GM19240 (cell line): ENCODE data around the gene SLC45A3.

Experiments
- DNase-seq: peaks from one replicate; pipeline ENCODE4 v3.0.0; 2011; ENCODE audit warnings: low spot score; ENCODE audit not compliant: insufficient read length

Gene SLC45A3

DNA sequence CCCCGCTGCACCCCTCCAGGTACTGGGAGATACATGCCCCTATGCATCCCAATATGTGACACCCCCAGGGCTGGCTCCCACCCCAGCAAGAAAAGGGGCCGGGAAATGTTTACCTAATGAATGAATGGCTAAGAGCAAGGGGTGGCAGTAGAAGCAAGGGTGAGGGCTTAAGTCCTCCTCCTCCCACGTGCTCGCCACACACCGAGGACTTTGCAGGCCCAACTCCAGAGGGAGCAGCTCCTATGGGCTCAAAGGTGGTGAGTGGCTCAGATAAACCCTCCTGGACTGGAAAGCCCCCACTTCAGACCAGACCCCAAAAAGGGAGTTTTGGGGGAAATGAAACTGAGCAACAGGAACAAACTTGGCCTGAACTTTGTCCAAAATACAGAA lies 11.4 kb downstream of the SLC45A3 start:
- no peak for DNase-seq

DNA sequence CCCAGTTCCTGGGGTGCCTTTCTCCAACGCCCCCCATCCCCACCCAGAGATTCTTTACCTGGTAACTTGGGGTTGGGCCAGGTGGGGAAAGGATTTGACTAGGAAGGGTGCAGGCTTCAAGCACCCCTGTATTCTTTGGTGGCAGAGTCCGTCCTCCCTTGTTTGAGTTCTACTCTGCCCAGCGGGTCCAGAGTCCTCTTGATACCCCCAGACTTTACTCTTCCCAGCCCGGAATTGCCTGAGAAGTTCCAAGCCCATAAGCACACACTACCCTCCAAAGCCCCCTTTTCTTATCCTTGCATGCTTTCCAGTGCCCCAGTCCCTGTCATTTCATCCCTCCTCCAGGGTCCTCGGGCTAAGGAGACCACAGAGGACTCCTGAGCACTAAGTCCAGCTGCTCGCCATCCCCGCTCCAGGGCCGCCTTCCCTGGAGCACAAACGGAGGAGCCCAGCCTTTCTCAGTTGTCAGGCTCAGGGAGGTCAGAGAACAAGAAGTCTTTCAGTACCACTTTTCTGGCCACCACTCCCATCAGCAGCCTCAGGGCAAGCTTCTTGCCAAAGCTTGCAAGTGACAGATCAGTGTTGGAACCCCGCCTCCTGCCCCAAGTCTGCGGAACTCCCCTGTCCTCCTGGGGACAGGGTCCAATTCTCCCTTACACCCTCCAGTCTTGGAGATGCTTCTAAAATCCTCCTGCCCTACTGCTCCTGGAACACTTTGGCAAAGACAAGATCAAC lies 12.2 kb downstream of the SLC45A3 start:
- DNase-seq: no peak

DNA sequence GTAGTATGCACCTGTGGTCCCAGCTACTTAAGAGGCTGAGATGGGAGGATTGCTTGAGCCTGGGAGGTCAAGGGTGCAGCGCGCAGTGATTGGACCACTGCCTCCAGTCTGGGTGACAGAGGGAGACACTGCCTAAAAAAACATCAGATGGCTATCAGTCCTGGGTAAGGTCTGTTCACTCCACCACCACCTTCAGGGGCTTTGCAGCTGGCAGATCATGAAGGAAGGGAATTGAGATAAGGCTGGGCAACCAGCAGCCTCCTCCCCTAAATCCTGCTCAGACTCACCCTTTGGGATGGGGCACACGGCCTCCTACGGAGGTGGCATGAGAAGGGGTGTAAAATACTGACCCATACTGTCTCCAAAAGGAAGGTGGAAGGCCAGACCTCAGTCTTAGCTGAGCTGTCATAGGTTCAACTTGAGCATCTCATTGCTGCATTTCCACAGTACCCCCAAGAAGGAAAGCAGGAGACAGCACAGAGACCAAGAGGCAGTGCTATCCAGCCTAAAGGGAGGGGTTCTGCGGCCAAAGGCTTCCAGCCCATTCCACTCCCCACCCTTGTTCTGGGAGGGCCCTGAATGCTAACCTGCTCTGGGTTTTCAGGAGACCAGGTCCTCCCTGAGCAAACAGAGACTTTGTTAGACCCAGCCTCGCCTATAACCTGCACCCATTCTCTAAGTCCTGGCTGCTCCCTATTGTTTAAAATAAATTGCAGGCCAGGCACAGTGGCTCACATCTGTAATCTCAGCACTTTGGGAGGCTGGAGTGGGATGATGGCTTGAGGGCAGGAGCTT lies 13.7 kb downstream of the SLC45A3 start:
- DNase-seq: no peak

DNA sequence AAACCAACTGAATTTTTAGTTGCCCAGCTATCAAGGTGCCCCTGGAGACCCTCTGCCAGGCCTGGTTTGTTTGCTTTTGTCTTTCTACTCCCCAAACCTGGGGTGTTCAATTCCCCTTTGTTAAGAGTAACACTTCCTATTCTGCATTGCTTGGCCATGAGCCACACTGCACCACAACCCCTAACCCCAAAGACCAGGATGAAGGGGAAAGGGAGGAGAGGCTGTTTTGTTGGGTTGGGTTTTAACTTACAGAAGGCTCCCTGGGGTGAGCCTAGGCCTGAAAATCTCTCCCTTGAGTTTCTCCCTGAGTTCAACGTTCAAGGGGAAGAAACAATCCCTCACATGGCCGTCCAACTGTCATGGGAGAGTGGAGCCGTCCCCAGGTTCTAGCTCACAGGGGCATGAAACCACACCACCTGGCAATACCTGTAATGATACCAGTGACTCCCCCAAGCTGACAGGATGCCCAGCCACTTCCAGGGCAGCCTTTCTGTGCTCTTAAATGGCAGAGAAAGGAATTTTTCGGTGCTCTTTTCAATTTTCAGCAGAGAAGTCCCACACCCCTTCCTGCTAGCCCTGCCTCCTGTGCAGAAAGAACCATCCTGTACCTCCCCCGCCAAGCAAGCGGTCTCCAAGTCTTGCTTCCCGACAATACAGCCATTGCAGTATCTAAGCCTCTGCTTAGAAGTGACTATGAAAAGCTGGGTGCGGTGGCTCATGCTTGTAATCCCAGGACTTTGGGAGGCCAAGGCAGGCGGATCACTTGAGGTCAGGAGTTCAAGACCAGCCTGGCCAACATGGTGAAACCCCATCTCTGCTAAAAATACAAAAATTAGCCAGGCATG lies 14.9 kb downstream of the SLC45A3 start:
- DNase-seq: no peak

DNA sequence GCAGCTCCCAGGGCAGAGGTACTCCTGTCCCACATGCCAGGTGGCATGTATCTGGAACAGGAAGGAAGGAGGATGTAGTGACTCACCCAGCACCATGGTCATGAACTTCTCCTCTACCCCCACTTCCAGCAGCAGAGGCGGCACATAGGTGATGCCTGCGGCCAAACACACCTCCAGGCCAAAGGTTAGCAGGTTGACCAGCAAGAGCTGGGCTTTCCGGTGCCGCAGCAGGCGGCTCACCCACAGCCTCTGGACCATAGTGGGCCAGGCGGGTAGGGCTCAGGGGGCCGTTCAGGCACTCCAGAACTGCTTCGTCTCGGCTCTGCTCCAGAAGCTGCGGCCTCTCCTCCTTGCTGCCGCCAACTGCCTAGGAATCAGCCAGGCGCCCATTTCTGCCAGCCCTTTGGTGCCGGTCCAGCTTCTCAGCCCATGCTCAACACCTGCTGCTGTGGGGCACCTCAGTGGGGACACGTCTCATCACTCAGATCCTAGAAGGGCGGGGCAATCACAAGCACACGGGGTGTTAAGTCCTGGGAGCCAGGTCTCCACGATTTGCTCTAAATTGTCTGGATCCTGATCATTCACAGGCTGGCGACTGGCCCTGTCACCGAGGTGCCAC lies 15.8 kb downstream of the SLC45A3 start:
- DNase-seq: no peak

DNA sequence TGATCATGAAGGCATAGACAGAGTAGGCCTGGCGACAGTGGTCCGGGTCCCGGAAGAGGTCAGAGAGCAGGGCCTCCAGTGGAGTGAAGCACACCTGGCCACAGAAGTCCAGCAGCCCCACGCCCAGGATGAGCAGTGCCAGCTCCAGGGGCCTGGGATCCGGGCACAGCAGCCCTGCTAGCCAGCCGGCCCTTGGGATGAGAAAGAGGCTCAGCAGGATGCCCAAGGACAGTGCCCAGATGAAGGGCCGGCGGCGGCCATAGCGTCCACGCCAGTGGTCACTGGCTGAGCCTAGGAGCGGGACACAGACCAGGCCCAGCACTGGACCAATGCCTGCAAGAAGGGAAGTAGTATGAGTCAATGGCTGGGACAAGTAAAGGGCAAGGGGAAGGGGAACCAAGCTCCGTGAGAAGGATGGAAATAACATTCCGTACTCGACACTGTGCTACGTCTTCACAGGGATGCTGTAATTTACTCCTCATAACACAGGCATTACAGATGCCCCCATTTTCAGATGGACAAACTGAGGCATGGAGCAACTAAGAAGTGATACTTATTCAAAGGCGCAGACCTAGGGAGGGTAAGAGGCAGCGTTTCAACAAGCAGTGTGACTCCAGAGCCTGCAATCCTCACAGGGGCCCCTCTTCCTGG lies 16.9 kb downstream of the SLC45A3 start:
- no peak for DNase-seq

DNA sequence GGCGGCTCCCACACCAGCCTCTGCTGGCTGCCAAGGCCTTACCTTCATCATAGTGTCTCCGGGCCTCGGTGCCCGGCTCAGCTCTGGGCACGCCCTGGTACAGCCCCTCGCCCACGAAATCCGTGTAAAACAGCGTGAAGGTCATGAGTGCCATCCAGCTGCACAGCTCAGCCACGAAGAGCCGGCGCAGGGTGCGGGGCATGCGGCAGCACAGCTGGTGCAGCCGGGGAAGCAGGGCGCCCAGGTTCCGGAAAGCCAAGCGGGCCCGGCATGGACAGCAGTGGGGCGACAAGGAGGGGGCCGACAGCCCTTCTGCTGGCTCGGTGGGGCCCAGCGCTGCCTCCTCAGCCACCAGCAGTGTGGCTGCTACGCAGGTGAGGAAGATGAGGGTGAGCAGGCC lies 17.5 kb downstream of the SLC45A3 start:
- DNase-seq: no peak

DNA sequence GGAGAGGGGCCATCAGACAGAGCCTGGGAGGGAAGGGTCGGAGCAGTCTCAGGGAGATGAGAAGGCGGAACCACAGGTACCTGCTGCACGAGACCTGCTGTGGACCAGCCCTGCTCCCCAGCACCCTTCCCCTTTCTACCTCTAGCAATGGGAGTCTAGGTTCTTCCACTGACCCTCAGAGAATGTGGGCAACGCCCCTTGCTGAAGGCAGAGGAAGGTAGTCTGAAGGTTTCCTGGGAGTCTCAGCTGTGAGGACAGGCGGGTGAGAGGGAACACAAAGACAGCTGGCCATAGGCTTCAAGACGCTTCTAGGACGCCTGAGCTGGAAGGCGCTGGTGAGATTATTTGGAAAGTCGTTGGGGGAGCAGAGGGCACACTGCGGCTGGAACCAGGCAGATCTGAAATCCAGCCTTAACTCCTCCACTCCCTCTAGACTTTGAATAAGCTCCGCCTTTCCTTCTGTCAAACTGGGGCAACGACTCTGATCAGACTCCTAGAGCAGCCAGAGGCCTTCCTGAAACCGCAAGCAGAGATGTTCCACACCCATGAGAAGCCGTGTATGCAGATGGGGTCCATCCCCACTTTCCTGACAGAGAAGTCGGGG lies 18.1 kb downstream of the SLC45A3 start:
- DNase-seq: no peak

DNA sequence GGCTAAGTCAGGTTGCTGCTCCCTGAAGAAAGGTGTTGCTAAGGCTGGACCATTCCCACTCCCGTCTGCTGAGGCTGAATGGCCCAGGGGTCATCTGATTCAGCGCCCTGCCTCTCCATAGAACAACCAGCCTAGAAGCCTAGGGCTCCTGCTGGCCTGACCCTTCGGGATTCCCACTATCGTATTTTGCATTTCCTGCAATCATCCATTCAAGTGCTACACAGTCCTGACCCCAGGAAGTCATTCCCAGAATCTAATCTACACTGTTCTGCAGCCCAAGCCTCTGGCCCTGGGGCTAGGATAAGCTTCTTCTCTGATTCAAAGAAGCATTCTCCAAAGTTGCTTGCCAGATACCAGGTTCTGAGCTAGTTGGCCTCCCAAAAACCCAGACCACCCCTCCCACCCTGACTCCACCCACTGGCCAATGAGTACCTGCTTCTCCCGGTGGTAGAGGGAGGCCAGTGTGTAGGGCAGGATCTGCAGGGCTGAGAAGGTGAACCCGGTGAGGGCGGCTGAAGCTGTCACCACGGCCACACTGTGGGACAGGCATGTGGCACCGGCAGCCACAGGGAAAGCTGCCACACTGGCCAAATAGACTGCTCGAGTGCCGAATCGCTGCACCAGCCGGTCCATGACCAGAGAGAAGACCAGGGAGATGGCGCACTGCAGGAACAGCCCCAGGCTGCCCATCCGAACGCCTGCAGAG lies 18.7 kb downstream of the SLC45A3 start:
- no peak for DNase-seq

DNA sequence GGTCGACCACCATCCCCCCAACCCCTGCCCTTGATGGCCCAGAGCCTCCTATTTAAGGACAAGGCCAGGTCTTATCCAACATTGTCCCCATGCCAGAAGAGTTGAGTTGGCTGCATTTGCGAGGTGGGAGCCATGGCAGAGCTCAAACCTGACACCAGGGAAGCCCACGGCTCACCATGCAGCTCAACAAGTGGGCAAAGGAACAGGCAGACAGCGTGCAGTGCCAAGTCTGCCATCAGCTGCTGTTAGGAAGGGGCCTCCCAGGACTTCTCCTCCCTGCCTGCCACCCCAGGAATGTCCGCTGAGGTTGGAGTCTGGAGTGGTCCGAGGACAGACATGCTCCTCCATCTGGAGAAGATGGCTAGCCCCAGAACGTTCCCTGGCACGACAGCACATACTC lies 19.9 kb downstream of the SLC45A3 start:
- DNase-seq: no peak

DNA sequence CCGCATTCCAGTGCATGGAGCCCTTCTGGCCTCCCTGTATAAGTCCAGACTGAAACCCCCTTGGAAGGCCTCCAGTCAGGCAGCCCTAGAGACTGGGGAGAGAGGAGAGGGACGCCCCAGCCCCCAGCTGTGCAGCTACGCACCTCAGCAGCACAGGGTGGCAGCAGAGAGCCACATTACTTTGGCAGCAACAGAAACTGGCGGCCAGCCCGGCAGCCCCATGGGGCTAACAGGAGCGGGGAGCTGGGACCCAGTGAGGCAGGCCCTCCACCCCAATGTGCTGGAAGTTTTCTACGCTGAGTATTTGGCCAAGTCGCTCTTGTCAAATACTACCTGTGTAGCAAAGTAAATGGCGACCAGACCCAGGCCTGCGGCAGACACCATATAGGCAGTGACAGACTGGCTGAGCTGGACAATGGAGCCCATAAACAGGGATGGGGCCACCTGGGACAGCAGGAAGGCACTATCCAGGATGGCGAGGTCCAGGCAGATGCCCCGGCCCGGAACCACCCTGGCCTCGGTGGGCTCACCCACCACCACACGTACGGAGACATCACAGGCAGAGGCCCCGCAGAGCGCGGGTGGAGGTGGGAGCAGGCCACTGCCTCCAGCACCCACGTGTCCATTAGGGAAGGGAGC lies 21.2 kb downstream of the SLC45A3 start:
- peak; percentile 93 for DNase-seq

DNA sequence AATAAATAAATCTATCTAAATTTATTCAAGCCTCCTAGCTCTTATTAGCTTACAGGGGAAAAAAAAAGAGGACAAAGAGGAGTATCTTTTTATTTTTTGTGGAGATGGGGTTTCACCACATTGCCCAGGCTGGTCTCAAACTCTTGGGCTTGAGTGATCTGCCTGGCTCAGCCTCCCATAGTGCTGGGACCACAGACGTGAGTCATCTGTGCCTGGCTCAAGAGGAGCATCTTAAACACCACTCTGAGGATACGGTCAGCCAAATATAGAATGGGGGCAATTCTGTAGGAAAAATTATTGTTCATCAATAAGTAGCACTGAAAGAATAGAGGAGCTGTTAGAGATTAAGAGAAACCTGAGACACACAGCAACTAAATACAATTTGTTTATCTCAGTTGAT lies 24.1 kb downstream of the SLC45A3 start:
- no peak for DNase-seq

DNA sequence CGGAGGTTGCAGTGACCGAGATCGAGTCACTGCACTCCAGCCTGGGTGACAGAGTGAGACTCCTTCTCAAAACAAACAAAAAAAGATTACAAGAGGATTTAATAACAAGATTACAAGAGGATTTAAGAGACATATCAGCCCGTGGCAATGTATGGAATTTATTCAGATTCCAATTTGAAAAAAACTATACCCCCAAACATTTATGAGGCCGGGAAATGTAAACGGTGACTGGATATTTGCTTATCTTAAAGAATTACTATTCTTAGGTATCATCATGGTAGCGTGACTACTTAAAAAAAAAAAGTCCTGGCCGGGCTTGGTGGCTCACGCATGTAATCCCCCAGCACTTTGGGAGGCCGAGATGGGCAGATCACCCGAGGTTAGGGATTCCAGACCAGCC lies 27.3 kb downstream of the SLC45A3 start:
- DNase-seq: no peak

DNA sequence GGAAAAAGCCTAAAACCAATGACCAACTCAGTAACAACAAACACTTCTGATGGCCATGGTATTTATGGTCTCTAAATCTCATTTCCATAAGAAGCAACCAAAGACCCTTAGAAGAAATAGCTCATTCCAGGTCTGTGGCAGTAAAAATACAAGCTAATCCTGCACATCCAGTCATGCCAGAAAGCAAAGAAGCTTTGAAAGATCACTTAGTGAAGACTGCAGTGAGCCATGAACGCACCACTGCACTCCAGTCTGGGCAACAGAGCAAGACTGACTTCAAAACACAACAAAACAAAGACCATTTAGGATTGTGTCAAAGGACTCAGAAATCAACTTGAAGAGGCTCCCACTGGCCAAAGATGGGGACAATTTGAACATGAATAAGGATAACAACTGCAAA lies 30.1 kb downstream of the SLC45A3 start:
- DNase-seq: no peak

DNA sequence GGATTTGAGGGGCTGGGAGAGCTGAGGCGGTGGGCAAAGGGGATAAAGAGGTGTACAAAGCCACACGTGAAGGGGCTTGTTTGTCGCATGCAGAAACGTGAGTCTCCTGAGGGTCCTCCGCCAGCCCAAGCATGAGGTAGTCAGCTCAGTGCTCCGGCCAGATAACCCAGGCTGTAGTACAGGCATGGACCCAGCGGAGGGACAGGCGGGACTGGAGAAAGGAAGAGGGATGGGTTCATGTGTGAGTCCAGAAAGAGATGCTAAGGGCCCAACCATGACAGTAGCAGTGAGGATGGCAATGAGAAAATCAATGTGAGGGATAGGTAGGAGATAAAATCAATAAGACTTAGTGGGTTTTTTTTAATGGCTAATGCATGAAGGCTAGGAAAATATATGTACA lies 34.8 kb downstream of the SLC45A3 start:
- no peak for DNase-seq

DNA sequence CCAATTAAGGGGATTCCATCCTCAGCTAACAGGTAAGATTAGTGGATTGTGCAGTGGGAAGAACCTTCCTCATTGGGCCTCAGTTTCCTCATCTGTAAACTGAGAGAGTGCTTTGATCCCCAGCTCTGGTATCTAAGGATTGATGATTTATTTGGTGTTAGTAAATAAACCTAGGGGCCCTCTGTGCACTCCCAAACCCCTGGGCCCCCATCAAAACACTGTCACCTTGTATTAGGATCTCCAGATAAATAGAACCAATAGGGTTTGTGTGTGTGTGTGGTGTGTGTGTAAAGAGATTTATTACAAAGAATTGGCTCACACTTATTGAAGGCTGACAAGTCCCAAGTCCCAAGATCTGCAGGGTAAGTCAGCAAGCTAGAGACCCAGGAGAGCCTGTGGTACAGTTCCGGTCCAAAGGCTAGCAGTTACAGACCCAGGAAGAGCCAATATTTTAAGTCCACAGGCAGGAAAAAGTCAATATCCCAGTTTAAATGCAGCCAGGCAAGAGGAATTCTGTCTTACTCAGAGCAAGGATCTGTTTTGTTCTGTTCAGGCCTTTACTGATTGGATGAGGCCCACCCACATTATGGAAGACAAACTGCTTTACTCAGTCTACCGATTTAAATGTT lies 37.5 kb downstream of the SLC45A3 start:
- DNase-seq: no peak

DNA sequence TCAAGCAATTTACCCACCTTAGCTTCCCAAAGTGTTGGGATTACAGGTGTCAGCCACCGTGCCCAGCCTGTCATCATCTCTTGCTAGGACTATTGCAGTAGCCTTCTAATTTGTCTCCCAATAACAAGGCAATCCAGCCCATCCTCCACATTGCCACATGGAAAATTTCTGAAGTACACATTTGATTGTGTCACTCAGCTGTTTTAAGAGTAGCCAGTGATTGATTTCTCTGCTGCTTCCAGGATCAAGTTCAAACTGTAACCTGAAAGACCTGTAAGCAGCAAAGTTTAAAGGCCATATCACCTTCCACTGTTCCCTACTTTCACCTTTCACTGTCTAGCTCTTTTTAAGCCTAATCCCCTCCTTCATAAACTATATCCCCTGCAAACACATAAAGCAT lies 40.7 kb downstream of the SLC45A3 start:
- no peak for DNase-seq

DNA sequence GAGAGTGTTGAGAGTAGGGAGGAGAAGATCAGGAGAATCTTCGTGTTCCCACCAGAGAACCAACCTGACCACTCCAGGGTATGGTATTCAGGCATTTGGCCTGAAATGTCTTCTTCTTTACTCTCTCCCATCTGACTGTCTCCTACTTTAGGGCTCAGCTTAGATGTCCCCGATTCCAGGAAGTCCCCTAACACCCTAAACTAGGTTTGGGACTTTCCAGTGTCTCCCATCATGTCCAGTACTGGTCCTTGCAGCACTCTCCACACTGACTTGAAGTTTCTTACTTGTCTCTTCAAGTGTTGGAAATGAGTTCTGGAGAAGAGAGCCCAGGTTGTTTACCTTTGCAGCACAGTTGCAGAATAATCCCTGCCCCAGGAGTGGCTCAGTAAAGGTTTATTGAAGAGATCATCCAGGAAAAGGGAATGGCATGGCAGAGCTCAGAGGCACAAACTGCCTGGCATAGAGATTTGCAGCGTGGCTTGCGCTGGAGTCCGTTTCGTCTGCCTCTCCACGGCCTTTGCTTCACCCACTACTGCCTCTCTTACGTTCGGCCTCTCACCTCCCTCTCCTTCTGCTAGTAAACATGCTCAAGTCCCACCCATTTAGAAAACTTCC lies 42.3 kb downstream of the SLC45A3 start:
- DNase-seq: no peak

DNA sequence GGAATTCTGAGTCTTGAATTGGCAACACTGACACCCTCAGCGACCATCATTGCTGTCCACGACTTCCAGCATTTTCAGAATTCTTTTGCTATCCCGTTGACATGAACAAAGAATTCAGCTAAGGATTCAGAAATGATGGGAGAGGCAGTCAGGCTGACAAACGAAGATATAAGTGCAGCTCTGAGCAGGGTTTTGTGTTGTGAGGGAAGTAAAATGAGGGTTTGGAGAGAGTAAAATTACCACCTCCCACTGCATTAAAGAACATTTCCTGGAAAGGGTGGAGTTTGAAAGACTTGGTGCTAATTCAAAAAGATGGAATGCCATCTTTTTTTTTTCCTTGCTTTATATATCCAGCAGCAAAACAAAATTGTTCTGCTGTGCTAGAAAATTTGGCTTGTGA lies 43.6 kb downstream of the SLC45A3 start:
- DNase-seq: no peak
